ENCODE measurements around the gene CFAP299.

GRCh38 chr4:80370635-80371034 lies 35.1 kb downstream of the CFAP299 start:
- TF ChIP-seq CTCF (IDR thresholded peaks at IDR 0.05) (no peak), POLR2A (IDR thresholded peaks at IDR 0.05) (no peak)
